Ureter (tissue), 1 donor: ENCODE data around the gene FGF2. TPM values are rescaled to one million over a fixed set of nuclear protein-coding genes. Genes with fewer than 3 reads are reported as not detected.
"Not testable (repeated sequence)": the region's sequence is repeated elsewhere in the genome, so short reads cannot be mapped to it uniquely, and the experiment has no call there.

Source experiments
- DNase-seq: peaks from one replicate; pipeline ENCODE4 v3.0.0-alpha.2; 2020; ENCODE audit warnings: low spot score
- total RNA-seq: library from RNA; stranded (reverse); gene quantifications from one replicate; pipeline ENCODE4 v1.2.4, GENCODE V29; 2023
- donor health status: DM: yes; HTN: yes; CAD: no.

Gene FGF2
- total RNA-seq, 1 donor from 2014 or later: 12.2 TPM

DNA sequence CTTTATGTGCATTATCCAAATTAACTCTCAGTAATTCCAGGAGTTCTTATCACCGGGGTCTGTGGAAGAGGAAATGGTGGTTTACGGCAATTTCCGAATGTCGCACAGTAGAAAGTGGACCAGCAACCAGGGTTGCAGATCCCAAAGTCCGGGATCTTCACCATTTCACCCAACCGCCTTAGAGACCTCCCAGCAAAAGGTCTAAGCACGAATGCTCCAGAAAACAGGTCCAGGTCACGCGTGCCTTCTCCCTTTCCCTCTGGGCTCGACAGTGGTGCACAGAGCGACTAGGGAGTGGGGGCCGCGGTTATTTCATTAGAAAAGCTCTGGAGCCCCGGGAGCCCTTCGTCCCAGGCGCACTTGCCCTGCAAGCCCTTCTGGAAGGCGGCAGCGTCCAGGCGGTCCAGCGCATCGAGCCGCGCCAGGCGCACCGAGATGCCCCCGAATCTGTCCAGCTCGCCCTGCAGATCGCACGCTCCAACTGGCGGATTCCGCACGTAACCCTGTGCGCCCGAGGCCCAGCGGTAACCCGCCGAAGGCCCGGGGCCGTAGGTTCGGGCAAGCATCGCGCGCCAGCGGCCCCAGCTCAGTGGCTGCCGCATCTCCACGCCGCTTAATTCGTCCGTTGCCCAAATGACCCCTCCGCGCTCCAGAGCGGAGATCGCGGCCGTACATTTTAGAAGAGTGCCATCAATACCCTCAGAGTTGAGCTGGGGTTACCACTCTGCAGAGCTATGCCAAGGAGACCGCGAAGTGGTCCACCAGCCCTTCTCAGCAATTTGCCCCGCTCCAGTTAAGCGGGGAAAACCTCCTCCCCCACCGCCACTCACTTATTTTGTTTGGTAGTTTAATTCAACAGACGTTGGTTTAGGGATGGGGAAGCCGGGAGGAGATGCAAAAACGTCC is 95.6 kb downstream of the FGF2 start, which contains the start of gene NUDT6:
Gene NUDT6, minus strand, starts transcription at position 627 of the 906 bp plus-strand sequence. Its CDS starts 25 bp downstream, at position 602.
- DNase-seq: peak; percentile 59

DNA sequence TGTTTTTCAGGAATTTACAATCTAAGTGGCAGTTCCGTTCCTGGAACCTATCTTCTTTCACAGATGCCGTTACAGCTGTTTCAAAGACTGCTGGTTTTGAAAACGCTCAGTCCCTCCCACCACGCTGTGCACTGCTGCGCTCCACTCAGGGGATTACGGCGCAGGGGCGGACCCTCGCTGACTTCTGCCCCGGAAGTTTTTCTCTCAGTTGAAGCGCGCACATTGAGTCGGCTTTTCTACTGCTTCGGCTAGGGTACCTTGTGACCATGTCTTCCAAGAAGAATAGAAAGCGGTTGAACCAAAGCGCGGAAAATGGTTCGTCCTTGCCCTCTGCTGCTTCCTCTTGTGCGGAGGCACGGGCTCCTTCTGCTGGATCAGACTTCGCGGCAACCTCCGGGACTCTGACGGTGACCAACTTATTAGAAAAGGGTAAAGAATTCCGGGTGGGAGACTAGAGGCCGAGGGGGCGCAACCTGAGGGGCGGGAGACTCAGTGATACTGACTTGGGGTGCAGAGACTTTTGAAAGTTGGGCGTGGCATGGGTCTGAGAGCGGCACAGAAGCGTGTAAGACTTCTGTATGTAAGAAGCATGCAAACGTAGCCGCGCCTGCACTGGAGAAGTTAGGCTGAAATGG is 96.4 kb downstream of the FGF2 start:
- DNase-seq: peak; percentile 86

DNA sequence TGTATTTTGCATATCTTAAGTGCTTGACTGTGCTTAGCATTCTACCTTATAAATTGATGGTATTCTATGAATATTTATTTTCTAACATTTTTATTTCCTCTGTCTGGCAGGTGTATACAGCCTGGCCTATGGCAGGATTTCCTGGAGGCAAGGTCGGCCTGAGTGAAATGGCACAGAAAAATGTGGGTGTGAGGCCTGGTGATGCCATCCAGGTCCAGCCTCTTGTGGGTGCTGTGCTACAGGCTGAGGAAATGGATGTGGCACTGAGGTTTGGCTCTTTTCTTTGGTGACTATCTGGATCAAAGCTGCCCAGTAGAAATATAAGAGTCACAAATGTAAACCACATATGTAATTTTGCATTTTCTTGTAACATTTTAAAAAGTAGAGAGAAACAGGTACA is 102.3 kb downstream of the FGF2 start:
- DNase-seq: no peak

DNA sequence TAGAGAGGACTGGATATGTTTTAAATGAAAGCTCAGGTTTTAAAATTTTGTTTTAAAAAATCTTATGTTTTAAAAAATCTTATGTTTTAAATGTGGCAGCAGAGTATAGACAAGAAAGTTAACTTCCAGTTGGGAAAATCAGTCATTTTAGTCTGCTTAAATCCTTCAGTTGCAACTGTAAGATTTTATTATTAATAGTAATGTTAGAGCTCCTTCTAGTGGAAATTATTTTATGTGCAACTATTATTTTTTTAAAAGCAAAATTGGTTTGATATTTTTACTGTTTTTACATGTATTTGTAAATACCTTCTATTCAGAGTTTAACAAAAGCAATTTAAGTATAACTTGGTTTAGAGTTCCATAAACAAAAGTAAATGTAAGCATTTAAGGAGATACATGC is 104.2 kb downstream of the FGF2 start:
- no peak for DNase-seq

DNA sequence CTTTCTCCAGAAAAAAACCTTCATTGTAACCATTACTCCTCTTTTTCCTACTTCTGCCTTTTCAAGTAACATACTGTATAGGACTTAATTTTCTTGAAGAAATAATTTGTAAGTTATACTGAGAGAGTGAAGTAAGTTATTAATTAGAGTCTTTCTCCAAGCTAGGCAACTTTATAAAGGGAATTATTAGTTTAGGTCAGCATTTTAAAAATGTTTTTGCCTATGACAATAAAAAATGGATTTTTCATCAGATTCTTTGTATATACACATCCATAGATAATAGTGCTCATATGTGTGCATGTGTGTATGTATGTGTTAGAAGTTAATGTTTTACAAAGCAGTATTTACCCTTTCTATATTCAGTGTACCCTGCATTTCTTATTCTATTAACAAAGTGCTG is 106.1 kb downstream of the FGF2 start:
- DNase-seq: no peak

DNA sequence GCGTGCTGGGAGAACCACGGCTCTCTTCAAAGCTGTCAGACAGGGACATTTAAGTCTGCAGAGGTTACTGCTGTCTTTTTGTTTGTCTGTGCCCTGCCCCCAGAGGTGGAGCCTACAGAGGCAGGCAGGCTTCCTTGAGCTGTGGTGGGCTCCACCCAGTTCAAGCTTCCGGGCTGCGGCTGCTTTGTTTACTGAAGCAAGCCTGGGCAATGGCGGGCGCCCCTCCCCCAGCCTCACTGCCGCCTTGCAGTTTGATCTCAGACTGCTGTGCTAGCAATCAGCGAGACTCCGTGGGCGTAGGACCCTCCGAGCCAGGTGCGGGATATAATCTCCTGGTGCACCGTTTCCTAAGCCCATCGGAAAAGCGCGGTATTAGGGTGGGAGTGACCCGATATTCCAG is 118.5 kb downstream of the FGF2 start:
- DNase-seq: not testable (repeated sequence)

DNA sequence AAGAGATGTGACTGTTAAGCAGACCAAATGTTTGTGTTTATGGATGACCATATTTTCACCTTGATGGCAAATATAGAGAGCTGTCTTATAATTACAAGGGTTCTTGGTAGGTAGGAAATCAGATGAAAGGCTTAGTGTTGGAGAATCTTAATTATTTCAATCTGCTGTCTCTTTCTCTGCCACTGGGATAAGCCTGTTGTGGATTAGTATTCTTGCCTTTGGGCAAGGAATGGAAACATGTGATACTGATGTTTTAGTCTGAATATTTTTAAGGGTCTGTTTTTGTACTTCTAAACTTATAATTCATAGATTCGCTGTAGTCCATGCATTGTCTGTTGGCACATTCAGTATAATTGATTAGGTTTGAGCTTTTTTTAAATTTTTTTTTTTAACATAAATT is 119.5 kb downstream of the FGF2 start:
- no peak for DNase-seq

Other genes starting within 250 kb of the FGF2 start
- not detected for gene IL21, start 205.8 kb upstream of the FGF2 start, total RNA-seq
- 3.0 TPM for gene BBS12, start 94.1 kb upstream of the FGF2 start, total RNA-seq
- gene NUDT6, start 95.8 kb downstream of the FGF2 start, total RNA-seq: 9.2 TPM